Endothelial cell of umbilical vein (primary cell): ENCODE data around the gene GPR137. TPM values are rescaled to one million over a fixed set of nuclear protein-coding genes. Genes with fewer than 3 reads are reported as not detected.

Experiments
- BruUV-seq: library from RNA; stranded (reverse); fragments of 400-500 nt; replicated peaks from 2 replicates; lab custom pipeline; 2021; lab: Mats Ljungman, UMichigan
- CTCF ChIA-PET: fragments of 300-600, 350-600 bp; sonication (Branson Sonifier 250); formaldehyde crosslinking; loops from one replicate; lab custom pipeline; 2021; ENCODE audit warnings: antibody characterized with exemption, inconsistent platforms; lab: Charles Lee
- POLR2A ChIA-PET: fragments of 300-600, 350-600 bp; sonication (Branson Sonifier 250); formaldehyde crosslinking; loops from one replicate; lab custom pipeline; 2021; ENCODE audit warnings: antibody characterized with exemption, inconsistent platforms; lab: Charles Lee
- DNase-seq: peaks from one replicate; pipeline ENCODE4 v3.0.0-alpha.2; 2011; ENCODE audit warnings: low read depth, low spot score
- FAIRE-seq: peaks from 2 replicates; lab custom pipeline; 2011; peaks lifted over from hg19 to GRCh38; lab: Jason Lieb, UNC
- H2AFZ ChIP-seq: 2 replicates; pipeline ENCODE4 v1.6.0; 2012; ENCODE audit warnings: low read depth, low read length, control low read depth, inconsistent platforms
- H3K27ac ChIP-seq: 2 replicates; pipeline ENCODE4 v1.5.1; 2011; ENCODE audit warnings: low read depth, mild to moderate bottlenecking, control low read depth, low read length, moderate library complexity; ENCODE audit not compliant: insufficient read depth
- H3K27me3 ChIP-seq, 2 experiments: 2 replicates each; pipeline versions ENCODE4 v1.6.0 to v1.6.1; 2011; ENCODE audit warnings: low read length in 2 of 2, mixed read lengths in 1 of 2; ENCODE audit not compliant: control insufficient read depth in 2 of 2, insufficient read depth in 2 of 2
- H3K36me3 ChIP-seq, 2 experiments: 2 replicates in 1 of 2; 3 replicates in 1 of 2; pipeline ENCODE4 v1.5.1; 2011; ENCODE audit warnings: low read length in 2 of 2, mild to moderate bottlenecking in 1 of 2, moderate library complexity in 1 of 2; ENCODE audit not compliant: control insufficient read depth in 2 of 2, insufficient read depth in 2 of 2; ENCODE audit errors: extremely low read depth in 1 of 2
- H3K4me1 ChIP-seq: 3 replicates; pipeline ENCODE4 v1.5.1; 2011; ENCODE audit warnings: mild to moderate bottlenecking, low read length; ENCODE audit not compliant: control insufficient read depth, insufficient read depth; ENCODE audit errors: extremely low read depth
- H3K4me2 ChIP-seq: 2 replicates; pipeline ENCODE4 v1.6.1; 2011; ENCODE audit warnings: low read length, control low read depth, mixed read lengths; ENCODE audit not compliant: insufficient read depth
- H3K4me3 ChIP-seq, 3 experiments: fragments of 200-600 bp in 1 of 3; sonication (generic), shearing (Covaris generic) in 1 of 3; replicated peaks in 1 of 3; 2 replicates each; pipeline ENCODE4 v1.5.1; 2011 to 2016; ENCODE audit warnings: control low read depth in 3 of 3, low read length in 3 of 3, mild to moderate bottlenecking in 2 of 3, inconsistent platforms in 1 of 3, low read depth in 1 of 3, moderate library complexity in 1 of 3; ENCODE audit not compliant: insufficient read depth in 1 of 3
- H3K79me2 ChIP-seq: 2 replicates; pipeline ENCODE4 v1.6.0; 2012; ENCODE audit warnings: low read length, inconsistent platforms; ENCODE audit not compliant: control insufficient read depth, insufficient read depth
- H3K9ac ChIP-seq: replicated peaks from 2 replicates; pipeline ENCODE3; 2011; ENCODE audit warnings: low read length, control low read depth; ENCODE audit not compliant: insufficient read depth; ENCODE audit errors: extremely low read depth
- H3K9me1 ChIP-seq: replicated peaks from 3 replicates; pipeline ENCODE4 v1.6.0; 2011; ENCODE audit warnings: mild to moderate bottlenecking, low read length; ENCODE audit not compliant: control insufficient read depth, insufficient read depth; ENCODE audit errors: extremely low read depth
- H3K9me3 ChIP-seq: replicated peaks from 2 replicates; pipeline ENCODE4 v1.5.1; 2012; ENCODE audit warnings: low read length, inconsistent platforms; ENCODE audit not compliant: control insufficient read depth, insufficient read depth
- H4K20me1 ChIP-seq: replicated peaks from 2 replicates; pipeline ENCODE3; 2011; ENCODE audit warnings: mild to moderate bottlenecking, low read length; ENCODE audit not compliant: control insufficient read depth, insufficient read depth; ENCODE audit errors: extremely low read depth
- FOS ChIP-seq: IDR thresholded peaks from 2 replicates; pipeline ENCODE4 v1.6.1; 2011; ENCODE audit warnings: mild to moderate bottlenecking, low read length, moderate library complexity, borderline replicate concordance; ENCODE audit not compliant: insufficient read depth
- GATA2 ChIP-seq: IDR thresholded peaks from 2 replicates; pipeline ENCODE4 v1.7.0; 2011; ENCODE audit warnings: low read depth, mild to moderate bottlenecking, moderate library complexity, mixed read lengths, low read length; ENCODE audit not compliant: insufficient read length, insufficient read depth
- MYC ChIP-seq: IDR thresholded peaks from one replicate; pipeline ENCODE4 v1.6.1; 2011; ENCODE audit warnings: mild to moderate bottlenecking, low read depth, low read length
- POLR2A ChIP-seq: IDR thresholded peaks from 2 replicates; pipeline ENCODE4 v1.6.1; 2012; ENCODE audit warnings: low read depth, mild to moderate bottlenecking, control low read depth, low read length
- POLR2AphosphoS5 ChIP-seq: IDR thresholded peaks from 2 replicates; pipeline ENCODE4 v1.6.1; 2012; ENCODE audit warnings: low read depth, mild to moderate bottlenecking, control low read depth, low read length, moderate library complexity; ENCODE audit not compliant: insufficient read depth
- dilution Hi-C: fragments of 300-500 bp; cut with MboI; formaldehyde crosslinking; loops from one replicate; pipeline ENCODE4 v1.15.0; 2019; ENCODE audit warnings: low sequenced_read_pairs; ENCODE audit not compliant: extremely low pct_ligation_motif_present
- intact Hi-C: fragments of 100-400 bp; cut with micrococcal nuclease; formaldehyde crosslinking; loops from one replicate; pipeline ENCODE4 v1.10.0; 2022
- polyA plus RNA-seq, 4 experiments: library from polyadenylated mRNA; depleted of rRNA in 3 of 4; stranded (reverse) in 3 of 4; unstranded in 1 of 4; fragments of >200 nt; gene quantifications; 2 replicates each; pipeline versions ENCODE4 v1.2.1 to v1.2.3, GENCODE V29; 2011 to 2012; ENCODE audit warnings: missing spikeins in 1 of 4
- total RNA-seq: library from RNA; stranded (reverse); gene quantifications from 2 replicates; pipeline ENCODE4 v1.2.3, GENCODE V29; 2021
- TF ChIP-seq, protein P1 (sequence below), 2 donors: IDR thresholded peaks; 1 replicate in 1 of 2; 2 replicates in 1 of 2; pipeline ENCODE4 v1.5.1; 2011; ENCODE audit warnings: low read length in 2 of 2, mild to moderate bottlenecking in 2 of 2, moderate library complexity in 2 of 2, control low read depth in 1 of 2, inconsistent platforms in 1 of 2, low read depth in 1 of 2; ENCODE audit not compliant: insufficient read depth in 1 of 2; ENCODE audit errors: extremely low read depth in 1 of 2

Gene GPR137
- total and polyA plus RNA-seq, 2 donors (not counting 3 experiments of a cell fraction or from before 2014, with no cell fraction given), result 40.9 to 42.5 TPM

DNA sequence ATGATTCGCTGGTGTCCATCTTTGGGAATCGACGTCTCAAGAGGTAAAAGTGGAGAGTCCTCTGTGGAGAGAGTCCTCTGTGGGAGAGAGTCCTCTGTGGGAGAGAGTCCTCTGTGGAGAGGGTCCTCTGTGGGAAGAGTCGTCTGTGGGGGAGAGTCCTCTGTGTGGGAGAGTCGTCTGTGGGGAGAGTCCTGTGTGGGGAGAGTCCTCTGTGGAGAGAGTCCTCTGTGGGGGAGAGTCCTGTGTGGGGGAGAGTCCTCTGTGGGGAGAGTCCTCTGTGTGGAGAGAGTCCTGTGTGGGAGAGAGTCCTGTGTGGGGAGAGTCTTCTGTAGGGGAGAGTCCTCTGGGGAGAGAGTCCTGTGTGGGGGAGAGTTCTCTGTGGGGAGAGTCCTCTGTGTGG is 35.4 kb downstream of the GPR137 start:
- H3K36me3 ChIP-seq, result peaks cover 0 to 11% of the 10 kb centered on the region in 2 experiments
- POLR2A ChIA-PET, result no interaction called here
- no peaks in the 10 kb centered on the region for H3K9me3 ChIP-seq
- H3K9me1 ChIP-seq, result no peaks in the 10 kb centered on the region
- H4K20me1 ChIP-seq, result no peaks in the 10 kb centered on the region
- TF ChIP-seq, protein P1, sequence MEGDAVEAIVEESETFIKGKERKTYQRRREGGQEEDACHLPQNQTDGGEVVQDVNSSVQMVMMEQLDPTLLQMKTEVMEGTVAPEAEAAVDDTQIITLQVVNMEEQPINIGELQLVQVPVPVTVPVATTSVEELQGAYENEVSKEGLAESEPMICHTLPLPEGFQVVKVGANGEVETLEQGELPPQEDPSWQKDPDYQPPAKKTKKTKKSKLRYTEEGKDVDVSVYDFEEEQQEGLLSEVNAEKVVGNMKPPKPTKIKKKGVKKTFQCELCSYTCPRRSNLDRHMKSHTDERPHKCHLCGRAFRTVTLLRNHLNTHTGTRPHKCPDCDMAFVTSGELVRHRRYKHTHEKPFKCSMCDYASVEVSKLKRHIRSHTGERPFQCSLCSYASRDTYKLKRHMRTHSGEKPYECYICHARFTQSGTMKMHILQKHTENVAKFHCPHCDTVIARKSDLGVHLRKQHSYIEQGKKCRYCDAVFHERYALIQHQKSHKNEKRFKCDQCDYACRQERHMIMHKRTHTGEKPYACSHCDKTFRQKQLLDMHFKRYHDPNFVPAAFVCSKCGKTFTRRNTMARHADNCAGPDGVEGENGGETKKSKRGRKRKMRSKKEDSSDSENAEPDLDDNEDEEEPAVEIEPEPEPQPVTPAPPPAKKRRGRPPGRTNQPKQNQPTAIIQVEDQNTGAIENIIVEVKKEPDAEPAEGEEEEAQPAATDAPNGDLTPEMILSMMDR (IDR thresholded peaks at IDR 0.05; ENCODE audit: extremely low read depth in 1 of 2, insufficient read depth in 1 of 2, low read depth in 1 of 2, low read length in 2 of 2), result no peak
- peaks cover 10% of the 10 kb centered on the region for H3K4me1 ChIP-seq
- intact Hi-C loops (no loop called here), dilution Hi-C loops (no loop called here)
- DNase-seq, result no peak
- H3K27me3 ChIP-seq, result no peaks in the 10 kb centered on the region
- no peak overlapping the region for H3K27ac ChIP-seq
- no peak overlapping the region for H3K4me3 ChIP-seq
- CTCF ChIA-PET, result no interaction called here
- no peak overlapping the region for H2AFZ ChIP-seq
- no peak overlapping the region for H3K9ac ChIP-seq
- BruUV-seq, result no TSS peak
- H3K79me2 ChIP-seq, result peaks cover 4% of the 10 kb centered on the region
- no peak overlapping the region for H3K4me2 ChIP-seq
- no peak for FAIRE-seq

DNA sequence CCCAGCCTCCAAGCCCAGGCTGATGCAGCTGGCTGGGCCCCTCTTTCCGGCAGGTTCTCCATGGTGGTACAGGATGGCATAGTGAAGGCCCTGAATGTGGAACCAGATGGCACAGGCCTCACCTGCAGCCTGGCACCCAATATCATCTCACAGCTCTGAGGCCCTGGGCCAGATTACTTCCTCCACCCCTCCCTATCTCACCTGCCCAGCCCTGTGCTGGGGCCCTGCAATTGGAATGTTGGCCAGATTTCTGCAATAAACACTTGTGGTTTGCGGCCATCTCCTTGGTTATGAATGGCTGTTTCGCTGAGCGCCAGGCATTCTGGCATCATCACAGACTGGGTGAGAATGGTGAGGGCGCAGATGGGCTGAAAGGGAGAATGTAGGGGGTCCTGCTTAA is 35.9 kb downstream of the GPR137 start:
- intact Hi-C loops, result no loop called here
- no peak overlapping the region for H3K4me3 ChIP-seq
- ChIA-PET CTCF (interaction anchor here (2.9 kb wide), 1 partner anchor 11 kb away, joined by 19 read pairs; no protein-coding TSS in a partner anchor), POLR2A (no interaction called here)
- FAIRE-seq, result no peak
- H3K4me1 ChIP-seq, result peaks cover 9% of the 10 kb centered on the region
- no peak overlapping the region for H3K9ac ChIP-seq
- no peaks in the 10 kb centered on the region for H3K27me3 ChIP-seq
- no peak overlapping the region for H3K4me2 ChIP-seq
- peaks cover 4% of the 10 kb centered on the region for H3K79me2 ChIP-seq
- H3K36me3 ChIP-seq, result peaks cover 0 to 11% of the 10 kb centered on the region in 2 experiments
- no peak overlapping the region for H3K27ac ChIP-seq
- BruUV-seq, result no TSS peak
- no peaks in the 10 kb centered on the region for H4K20me1 ChIP-seq
- H3K9me1 ChIP-seq, result no peaks in the 10 kb centered on the region
- H2AFZ ChIP-seq, result no peak overlapping the region
- dilution Hi-C loops, result no loop called here
- no peaks in the 10 kb centered on the region for H3K9me3 ChIP-seq
- no peak for DNase-seq
- TF ChIP-seq FOS (no peak), GATA2 (no peak), POLR2A (no peak), MYC (no peak), POLR2AphosphoS5 (no peak)
- TF ChIP-seq, protein P1 (IDR thresholded peaks at IDR 0.05; ENCODE audit: extremely low read depth in 1 of 2, insufficient read depth in 1 of 2, low read depth in 1 of 2, low read length in 2 of 2), result no peak
